ENCODE data around the gene HIVEP3.

Gene HIVEP3

DNA sequence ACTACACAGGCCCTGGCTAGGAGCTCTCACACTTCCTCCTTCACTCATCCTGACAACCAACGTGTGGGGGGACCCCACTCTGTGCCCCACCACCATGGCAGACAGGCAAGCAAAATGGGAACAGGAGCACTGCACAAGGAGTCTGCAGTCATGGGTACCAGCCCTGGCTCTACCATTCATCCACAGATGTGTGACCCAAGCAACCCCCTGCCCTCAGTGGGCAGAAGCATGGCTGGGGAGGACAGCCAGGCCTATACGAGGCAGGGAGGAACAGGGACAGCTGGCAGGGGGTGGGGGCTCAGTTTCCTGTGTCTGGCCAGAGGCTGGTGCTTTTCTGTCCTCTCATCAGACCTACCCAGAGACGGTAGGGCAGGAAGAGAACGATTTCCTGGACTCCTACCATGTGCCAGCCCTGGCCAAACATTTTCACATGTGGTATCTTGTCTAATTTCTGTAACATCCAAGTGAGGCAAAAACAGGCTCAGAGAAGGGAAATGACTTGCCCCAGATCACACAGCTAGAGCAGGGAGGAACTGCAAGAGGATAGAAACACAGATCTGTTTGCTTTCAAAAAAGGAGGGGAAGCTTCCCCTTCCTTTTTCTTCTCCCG is 178.0 kb downstream of the HIVEP3 start:
- DNase-seq (ENCODE audit: low read depth, low spot score) = no peak
- no peak overlapping the region for H3K27ac ChIP-seq

DNA sequence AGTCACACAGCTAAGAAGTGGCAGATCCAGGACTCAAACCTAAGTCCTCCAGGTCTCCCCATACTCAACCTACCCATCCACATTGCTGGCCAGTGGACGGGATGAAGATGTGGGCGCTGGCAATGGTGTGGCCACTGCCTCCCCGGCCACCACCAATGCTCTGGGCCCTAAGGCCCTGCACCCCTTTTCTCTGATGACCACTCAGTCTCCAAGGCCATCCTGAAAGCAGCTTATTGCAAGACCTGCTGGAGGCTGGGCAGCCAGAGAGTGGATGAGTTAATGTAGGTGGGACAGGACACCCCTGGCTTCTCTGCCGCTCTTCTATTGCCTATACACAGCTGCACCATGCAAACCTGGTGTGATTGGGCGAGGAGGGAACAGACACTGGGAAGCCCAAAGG is 178.7 kb downstream of the HIVEP3 start:
- H3K27ac ChIP-seq = no peak overlapping the region

DNA sequence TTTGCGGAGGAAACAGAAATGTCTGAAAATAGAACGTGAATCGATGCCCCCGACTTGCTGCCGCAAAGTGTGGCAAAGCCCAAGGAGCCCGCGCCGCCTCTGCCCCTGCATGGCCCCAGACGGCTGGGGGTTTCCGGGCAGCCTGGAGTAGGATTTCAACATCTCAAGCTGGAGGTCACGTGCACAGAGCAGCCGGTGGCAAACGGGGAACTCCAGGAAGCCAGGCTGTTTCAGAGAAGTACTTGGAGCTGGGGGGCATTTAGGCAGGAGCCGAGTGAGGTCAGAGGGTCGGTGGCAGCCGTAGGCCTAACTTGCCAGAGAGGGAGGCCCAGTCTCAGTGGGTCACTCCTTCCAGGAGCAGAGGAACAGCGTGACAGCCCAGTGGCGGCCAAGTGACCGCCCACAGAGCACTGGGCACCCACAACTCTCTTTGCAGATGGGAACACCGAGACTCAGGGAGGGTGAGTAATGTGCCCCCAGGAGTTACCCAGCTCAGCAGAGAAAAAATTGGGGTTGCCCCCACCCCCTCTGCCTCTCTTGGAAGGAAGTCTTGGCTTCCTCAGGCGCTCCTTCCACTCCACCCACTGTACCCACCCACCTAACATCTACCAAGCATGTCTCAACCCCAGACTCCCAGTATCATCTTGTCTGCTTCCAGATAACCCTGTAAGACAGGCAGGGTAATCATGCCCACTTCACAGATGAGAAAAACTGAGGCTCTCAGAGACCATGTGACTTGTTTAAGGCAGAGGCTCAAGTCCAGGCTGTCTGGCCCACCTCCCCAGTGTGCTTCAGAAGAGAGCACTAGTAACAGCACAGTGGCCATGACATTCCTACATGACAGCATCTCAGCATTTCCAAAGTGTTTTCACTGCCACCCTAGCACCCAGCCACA is 179.4 kb downstream of the HIVEP3 start:
- H3K27ac ChIP-seq = no peak overlapping the region

More for the DNA sequence above, 178.7 kb downstream of the HIVEP3 start:
- DNase-seq (ENCODE audit: low read depth, low spot score) = no peak

DNA sequence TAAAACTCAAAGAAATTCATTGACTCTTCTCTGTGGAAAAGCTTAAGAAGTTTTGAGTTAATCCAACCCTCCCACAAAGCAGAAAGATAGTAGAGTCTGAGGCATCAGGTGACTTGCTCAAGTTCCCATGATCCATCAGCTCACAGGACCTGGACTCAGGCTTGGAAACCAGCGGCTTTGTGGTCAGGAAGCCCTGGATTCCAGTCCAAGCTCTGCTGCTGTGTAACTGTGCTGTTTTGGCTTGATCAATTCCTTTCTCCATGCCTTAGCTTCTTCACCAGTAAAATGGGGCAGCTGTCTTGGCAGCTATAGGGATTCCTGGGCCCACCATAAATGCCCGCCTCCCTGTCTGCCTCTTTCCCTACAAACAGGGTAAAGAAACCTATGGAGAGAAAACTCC is 180.2 kb downstream of the HIVEP3 start:
- no peak for DNase-seq (ENCODE audit: low read depth, low spot score)

More for the DNA sequence above, 179.4 kb downstream of the HIVEP3 start:
- no peak for DNase-seq (ENCODE audit: low read depth, low spot score)

DNA sequence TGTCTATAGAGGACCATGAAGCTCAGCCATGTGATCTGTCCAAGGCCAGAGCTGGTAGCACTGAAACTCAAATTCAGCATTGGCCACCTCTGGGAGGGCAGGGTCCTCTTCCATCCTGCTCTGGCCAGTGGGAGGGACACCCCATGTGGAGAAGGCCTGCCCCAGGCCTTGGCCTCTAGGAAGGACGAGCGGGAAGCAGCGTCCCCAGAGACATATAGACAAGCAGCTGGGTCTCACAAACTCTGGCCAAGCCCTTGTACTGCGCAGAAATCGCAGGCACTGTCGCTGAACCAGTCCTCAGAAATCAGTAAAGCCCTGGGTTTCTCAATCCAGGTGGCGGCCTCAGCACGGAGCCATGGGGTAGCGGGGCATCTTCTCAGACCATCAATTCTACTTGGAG is 180.7 kb downstream of the HIVEP3 start:
- H3K27ac ChIP-seq = no peak overlapping the region

More for the DNA sequence above, 180.2 kb downstream of the HIVEP3 start:
- H3K27ac ChIP-seq = no peak overlapping the region

DNA sequence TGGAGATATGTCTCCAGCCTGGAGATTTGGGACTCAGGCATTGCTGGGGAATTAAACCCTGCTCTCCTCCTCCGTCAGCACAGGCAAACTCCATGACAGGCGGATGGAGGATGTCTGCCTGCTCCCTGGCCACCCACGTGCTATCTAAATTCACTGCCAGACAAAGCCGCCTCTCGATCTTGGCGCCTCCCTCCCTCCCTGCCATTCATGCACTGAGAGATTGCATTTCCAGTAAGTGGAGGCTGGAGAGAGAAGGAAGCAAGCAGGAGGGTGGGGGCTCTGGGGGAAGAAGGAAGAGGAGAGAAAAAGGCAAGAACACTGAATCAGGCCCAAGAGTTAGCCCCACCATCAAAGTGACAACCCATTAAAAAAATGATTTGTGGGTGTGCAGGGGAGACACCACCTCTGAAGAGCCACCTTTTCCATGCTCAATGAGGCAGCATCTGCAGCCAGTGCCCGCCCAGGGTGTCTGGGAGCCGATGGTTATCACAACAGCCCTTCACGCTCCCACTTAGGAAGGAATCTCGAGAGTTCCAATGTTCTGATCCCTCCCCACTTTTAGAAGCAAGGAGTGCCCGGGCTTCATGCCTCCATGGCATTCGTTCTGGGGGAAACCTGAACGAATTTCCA is 183.0 kb downstream of the HIVEP3 start:
- DNase-seq (ENCODE audit: low read depth, low spot score) = no peak
- H3K27ac ChIP-seq = no peak overlapping the region

More for the DNA sequence above, 180.7 kb downstream of the HIVEP3 start:
- DNase-seq (ENCODE audit: low read depth, low spot score) = no peak

DNA sequence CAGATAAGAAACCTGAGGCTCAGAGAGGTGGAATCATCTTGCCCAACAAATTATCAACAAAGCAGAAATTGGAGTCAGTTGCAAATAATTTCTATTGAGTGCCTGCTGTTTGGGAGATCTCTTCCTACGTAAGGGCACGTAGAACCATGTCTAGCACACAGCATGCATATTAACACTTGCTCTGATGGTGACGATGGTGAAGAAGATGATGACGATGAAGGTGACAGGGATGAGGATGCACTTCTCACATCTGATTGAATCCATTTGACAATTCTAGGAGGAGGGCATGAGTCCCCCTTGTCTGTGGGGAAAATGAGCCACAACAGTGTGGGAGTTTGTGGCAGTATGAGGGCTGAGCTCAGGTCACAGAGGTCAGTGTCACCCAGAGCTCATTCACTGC is 183.6 kb downstream of the HIVEP3 start:
- no peak for DNase-seq (ENCODE audit: low read depth, low spot score)
- H3K27ac ChIP-seq = no peak overlapping the region

DNA sequence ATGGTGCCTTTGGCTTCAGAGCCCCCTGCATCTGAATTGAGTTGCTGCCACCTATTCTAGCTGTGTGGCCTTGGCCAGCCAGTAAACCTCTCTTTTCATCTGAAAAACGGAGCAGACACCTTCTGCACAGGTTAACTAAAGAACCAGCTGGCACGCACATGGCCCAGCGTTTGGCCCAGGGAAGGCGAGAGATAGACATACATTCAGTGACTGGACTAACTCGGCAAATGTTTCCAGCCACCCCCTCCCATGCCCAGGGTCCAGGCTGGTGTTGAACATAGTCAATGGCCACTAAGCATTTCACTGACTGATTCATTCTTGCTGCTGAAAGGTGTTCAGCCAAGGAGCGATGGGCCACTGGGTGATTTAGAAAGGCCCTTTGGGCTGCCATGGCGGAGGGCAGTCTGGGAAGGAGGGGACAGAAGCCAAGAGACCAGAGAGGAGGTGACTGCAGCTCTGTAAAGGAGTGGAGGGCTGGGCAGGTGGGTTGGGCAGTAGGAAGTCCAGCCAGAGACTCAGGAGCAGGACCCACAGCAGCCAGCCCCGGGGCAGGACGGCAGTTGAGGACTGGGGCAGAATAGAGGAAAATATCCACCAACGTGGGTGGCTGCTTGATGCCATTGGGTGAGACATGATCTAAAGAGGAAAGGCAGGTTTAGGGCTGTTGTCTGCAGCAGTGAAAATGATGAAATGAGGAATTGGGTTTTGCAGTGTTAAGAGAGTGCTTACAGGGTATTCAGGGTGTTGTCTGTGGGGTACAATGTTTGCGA is 184.3 kb downstream of the HIVEP3 start:
- no peak overlapping the region for H3K27ac ChIP-seq
- DNase-seq (ENCODE audit: low read depth, low spot score) = no peak

DNA sequence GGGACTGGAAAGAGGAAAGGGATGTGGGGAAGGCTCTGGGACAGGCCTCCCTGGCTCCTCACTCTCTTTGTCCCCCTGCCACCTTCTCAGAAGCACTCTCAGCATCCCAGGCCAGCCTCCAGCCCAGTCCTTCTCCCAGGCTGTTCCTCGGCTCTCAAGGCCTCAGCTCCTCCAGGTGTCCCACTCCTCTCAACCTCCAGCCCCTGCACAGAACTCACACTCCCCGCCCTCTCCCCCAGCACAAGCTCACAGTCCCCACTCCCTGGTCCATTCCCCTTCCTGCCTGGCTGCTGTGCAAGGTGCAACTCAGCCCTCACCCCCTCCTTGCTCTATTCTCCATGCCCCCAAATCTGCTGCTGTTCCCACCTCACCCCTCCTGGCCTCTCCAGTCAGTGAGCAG is 185.0 kb downstream of the HIVEP3 start:
- no peak for DNase-seq (ENCODE audit: low read depth, low spot score)
- no peak overlapping the region for H3K27ac ChIP-seq

DNA sequence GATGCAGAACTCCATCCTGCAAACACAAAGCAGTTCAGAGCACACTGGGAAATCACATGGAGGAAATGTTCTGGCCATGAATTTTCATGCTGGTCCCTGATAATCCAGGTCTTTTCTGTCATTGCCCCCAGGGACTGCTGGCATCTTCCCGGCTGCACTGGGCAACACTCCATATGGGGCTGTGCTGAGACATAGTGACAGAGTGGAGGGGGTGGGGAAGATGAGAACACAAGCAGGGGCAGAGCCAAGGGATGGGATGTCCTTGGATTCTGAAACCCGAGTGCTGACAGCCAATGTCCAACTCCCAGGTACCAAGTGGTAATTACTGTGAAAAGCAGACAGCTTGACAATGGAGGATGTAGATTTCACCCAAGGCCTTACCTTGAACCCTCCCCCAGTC is 185.7 kb downstream of the HIVEP3 start:
- no peak for DNase-seq (ENCODE audit: low read depth, low spot score)
- H3K27ac ChIP-seq = no peak overlapping the region

DNA sequence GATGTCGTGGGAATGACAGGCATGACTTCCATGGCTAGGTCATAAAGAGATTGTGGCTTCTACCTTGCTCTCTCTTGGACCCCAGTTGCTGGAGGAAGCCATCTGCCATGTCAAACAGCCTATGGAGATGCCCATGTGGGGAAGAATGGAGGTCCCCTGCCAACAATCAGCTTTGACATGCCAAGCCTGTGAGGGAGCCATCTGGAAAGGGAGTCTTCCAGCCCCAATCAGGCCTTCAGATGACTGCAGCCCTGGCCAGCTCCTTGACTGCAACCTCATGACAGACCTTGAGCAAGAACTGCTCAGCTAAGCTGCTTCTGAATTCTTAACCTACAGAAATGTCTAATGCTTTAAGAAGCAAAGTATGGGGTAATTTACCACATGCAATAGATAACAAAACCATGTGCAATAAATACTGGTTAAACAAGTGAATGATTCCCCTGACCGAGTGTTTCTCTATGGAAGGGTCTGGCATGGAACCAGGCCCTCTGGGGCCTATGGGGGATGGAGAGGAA is 187.1 kb downstream of the HIVEP3 start:
- no peak for DNase-seq (ENCODE audit: low read depth, low spot score)
- no peak overlapping the region for H3K27ac ChIP-seq

DNA sequence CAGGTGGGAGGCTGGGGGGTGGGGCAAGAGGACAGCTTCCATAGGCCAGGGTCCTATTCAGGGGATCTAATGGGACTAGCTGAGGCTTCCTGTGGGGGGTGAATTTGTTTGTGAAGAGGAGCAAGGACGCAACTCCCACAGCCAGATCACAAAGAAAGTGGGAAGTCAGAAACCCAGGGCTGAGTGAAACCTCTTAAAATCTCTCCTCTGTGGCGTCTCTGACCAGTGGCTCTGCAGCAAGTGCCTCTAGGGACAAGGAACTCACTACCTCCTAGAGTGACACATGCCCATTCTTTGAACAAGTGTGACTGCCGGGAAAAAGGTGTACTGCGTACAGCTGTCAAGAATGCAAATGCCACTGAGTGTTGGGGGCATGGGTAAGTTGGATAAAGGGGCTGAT is 187.9 kb downstream of the HIVEP3 start:
- no peak for DNase-seq (ENCODE audit: low read depth, low spot score)
- H3K27ac ChIP-seq = no peak overlapping the region

DNA sequence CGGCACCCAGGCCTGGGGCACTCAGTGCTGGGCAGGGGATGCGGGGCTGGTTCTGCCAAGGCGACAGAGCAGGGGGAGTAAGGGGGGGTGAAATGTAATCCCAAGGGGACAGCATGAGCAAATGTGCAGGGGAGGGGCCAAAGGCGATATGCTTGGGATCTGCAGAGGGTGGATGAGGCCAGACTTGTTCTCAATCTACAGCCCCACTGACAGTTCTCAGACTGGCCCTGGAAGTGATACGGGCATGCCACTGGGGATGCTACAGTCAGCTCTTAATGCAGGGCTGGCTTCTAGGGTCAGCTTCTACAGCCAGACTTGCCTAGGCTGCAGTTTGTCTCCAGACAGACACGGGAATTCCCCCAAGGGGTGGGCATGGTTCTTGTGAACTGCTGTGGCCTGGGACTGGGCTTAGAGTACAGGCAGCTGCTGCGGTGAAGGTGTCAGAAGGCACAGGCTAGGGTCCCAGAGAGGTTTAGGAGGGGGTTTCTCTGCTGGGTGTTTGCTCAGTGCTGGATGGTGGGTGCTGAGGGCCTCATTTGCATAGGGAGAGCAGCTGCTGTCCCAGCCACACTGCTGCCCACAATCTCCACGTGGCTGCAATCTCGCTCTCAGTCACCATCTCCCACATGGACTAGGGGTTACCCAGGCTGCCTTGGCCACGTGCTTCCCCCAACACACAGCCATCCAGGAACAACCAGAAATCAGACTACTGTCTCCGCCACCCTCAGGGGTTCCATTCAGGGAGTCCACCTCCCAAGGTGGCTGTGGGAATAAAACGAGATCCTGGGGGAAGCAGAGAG is 190.1 kb downstream of the HIVEP3 start:
- DNase-seq (ENCODE audit: low read depth, low spot score) = no peak
- H3K27ac ChIP-seq = no peak overlapping the region

DNA sequence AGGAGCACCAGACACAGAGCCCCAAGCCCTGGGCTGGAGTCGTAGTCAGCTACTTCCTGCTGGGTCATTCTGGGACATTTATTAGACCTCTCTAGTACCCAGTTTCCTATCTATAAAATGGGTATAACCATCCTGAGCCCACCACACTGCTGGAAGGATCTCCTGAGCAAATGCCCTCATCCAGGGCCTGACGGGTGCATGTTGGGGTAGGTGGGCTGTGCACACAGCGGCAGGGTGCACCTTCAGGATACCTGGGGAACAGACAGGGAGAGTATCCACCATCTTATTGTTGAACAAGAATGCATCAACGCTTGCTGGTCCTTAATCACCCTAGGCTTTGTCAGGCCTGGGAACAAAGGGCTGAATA is 191.0 kb downstream of the HIVEP3 start:
- DNase-seq (ENCODE audit: low read depth, low spot score) = no peak
- no peak overlapping the region for H3K27ac ChIP-seq

DNA sequence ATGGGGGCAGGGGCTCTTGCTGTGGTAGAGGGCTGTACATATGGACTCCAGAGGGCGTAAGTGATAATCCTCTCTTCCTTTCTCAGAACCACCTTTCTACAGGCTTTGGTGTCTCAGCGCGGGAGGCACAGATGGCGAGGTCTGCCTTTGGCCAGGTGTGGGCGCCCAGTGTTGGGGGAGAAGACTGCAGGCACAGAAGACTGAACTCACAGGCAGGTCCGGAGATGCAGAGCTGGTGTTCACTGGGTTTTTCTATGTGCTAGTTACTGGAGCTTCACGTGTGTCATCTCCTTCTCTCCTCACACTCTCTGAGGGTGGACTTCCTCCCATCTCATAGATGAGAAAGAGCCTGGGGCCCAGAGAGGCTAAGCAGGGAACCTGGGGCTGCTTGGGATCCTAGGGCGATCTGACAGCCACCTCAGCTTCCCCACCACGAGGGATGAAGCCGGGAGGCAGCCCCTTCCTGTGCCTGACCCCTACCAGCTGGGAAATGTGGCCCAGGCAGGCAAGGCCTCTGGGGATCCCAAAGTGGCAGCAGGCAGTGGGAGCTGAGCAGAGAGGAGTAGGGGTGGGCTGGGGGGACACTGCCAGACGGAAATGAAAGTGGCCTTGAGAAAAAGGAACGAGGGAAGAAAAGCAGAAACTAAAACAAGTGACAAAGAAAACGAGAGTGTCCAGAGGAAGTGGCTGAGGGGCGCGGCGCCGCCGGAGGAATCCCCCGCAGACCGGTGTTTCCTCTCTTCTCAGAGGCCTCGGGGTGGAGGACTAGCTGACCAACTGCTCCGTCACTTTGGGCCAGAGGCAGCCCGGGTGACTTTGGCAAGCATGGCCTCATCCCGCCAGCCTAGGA is 191.6 kb downstream of the HIVEP3 start:
- no peak for DNase-seq (ENCODE audit: low read depth, low spot score)
- H3K27ac ChIP-seq = no peak overlapping the region

DNA sequence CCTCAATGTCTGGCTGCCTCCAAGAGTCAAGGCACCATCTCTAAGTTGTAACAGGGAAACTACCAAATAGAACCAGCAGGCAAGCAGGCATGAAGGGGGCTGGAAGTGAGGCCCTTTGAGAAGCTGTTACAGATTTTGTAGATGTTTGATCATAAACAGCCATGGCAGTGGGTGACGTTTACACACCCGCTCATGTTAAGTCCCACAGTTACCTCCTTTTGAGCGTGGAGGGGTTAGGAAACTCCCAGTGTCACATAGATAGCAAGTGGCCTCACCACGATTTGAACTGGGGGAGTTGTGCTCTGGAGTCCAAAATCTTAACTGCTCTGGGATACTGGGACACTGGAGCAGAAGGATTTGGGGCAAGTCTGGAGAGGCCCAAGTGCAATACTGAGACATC is 192.4 kb downstream of the HIVEP3 start:
- DNase-seq (ENCODE audit: low read depth, low spot score) = no peak
- H3K27ac ChIP-seq = no peak overlapping the region

DNA sequence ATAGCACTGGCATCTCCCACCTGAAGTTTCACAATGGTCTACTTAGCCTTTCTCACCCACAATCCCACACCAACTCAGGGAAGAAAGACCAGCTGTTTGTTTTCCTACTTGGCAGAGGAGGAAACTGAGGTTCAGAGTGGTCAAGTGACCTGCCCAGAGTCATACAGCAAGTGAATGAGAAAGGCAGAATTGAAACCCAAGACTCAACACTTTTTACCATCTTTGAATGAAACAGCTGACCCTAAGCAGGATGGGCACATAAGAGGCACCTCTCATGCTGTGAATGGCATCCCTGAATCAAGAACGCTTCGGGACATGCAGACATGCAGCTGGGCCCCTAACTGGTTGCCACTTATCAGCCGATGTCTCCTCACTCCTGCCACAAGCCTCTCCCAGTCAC is 193.8 kb downstream of the HIVEP3 start:
- H3K27ac ChIP-seq = no peak overlapping the region
- DNase-seq (ENCODE audit: low read depth, low spot score) = no peak

DNA sequence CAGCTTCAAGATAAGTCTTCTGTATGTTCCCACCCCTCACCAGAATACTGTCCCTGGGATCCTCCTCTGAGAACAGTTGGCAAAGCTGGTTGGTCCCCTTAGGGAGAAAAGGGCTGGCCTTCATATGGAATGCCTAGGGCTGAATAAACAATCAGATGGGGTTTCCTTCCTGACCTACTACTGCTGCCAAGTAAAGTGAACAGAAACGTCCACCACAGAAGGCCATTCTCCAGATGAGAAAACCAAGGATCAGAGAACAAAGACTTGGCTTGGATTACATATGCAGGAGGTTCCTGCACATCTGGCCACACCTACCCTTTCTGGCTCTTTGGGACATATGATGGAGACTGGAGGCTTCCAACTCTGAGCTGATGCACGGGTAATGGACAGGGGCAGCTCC is 194.5 kb downstream of the HIVEP3 start:
- H3K27ac ChIP-seq = no peak overlapping the region
- DNase-seq (ENCODE audit: low read depth, low spot score) = no peak

DNA sequence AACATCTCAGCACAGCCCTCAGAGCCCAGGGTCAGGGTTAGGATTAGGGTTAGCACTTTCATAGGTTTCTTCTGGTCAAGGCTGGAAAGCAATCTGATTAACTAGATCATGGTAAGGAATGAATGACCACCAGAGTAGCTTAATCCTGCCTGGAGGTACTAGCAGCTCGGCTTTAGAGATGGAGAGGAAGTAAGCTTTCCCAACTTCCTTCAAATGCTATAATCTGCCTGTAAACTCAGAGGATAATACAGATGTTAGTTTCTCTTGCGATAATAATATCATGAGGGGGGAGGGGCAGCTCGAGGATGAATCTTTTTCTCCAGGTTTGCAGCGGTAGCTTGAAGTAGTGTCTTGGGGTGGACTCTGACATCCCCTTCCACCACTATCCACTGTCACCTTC is 194.9 kb downstream of the HIVEP3 start:
- H3K27ac ChIP-seq = no peak overlapping the region
- no peak for DNase-seq (ENCODE audit: low read depth, low spot score)

Measured in epithelial cell of prostate (primary cell).